DMS153 treated with DMSO at 0.1 percent for 48 hours (cell line): ENCODE results near the gene GREB1L.

Experiments used
- DNase-seq: peaks from one replicate; lab custom pipeline; 2025; ENCODE audit not compliant: unreplicated experiment; lab: John Stamatoyannopoulos, UW

Gene GREB1L

DNA sequence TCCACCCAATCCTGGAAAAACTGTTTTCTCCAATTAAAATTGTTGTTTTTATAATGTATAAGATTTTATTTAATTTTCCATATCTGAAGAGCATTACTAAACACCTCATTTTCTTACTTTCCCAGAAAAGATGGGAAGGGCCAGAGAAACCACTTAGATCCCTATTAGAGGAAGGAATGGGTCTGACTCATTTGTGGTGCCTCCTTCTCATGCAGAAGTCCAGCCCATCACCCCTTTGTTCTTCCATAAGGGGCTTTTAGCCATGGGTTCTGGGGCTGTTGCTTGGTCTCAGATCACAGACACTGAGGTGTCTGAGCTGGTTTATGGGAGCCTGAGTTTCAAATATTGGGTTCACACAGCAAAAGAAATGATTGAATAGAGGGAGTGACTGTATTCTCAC is 206.3 kb downstream of the GREB1L start:
- no peak for DNase-seq

DNA sequence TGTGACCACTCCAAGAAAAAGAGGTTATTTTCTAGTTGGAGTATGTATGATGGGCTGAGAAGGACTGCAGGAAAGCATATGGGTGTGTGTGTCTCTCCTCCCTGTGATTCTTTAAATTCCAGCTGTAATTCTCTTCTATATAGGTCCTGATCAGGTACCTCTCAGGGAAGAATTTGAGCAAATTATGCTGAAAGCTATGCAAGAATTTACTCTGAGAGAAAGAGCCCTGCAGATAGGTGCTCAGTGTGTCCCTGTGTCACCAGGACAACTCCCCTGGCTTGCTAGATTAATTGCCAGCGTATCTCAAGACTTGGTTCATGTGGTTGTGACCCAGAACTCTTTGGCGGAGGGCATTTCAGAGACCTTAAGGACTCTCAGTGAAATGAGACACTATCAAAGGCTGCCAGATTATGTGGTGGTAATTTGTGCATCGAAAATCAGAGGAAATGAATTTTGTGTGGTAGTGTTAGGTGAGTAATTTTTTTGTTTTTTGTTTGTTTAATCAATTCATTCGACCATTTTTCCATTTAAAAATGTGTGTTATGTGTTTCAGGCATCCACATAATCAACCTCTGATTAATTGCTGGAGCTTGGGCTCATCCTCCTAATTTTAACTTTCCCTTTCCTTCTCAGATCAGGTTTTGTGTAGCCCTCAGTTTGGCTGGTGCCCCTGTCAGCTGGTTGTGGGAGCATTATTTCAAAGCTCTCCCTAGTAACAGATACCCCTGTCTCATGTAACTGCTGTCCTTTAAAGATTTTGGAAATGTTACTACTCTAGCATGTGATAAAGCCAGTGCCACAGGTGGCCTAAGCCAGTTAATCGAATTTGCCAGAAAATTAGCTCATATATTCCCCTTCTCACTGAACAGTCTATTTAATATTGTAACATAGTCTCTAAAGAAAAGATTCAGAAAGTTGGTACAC is 207.6 kb downstream of the GREB1L start:
- no peak for DNase-seq

DNA sequence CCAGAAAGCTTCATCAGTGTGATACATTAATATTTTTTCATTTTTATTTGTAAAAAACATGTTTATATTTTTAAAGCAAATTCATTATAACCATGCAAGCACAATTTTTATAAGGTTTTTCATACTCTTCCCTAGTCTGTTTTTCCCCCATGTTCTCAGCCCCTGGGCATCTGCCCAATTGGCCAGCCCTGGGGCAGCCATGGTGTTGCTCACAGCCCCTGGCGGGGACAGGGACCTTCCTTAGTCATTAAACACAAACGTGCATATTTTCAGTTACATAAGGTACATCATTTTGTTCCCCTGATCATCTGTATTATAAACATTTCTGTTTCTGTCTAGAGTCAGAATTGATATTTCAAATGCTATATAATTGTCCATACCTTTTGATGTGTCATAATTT is 208.5 kb downstream of the GREB1L start:
- no peak for DNase-seq

DNA sequence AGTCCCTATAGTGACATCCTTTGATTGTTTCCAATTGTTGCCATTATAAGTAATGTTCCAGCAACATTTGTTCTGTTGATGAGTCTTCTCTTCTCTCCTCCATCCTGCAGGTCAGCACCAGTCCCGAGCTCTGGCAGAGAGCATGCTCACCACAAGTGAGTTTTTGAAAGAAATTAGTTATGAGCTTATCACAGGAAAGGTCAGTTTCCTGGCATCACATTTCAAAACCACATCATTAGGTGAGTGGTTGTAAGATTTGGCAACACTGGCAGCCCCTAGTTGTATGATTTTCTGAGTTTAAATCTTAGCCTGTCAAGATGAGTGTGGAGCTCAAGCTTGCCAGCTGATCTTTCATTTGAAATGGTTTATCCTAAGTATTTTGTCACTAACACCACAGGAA is 208.9 kb downstream of the GREB1L start:
- DNase-seq, result no peak

DNA sequence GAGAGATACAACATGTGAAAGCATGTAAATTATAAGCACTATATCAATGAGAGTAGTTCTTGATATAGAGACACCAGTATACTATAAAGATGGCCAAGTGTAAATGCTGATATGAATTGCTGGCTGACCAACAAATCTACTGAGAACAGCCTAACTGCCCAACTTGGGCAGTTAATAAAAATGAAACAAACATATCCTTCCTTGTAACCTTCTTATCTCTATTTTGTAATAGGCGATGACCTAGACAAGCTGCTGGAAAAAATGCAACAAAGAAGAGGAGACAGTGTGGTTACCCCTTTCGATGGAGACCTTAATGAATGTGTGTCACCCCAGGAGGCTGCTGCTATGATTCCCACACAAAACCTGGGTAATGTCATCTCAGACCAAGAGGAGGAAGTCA is 209.8 kb downstream of the GREB1L start:
- DNase-seq, result no peak

DNA sequence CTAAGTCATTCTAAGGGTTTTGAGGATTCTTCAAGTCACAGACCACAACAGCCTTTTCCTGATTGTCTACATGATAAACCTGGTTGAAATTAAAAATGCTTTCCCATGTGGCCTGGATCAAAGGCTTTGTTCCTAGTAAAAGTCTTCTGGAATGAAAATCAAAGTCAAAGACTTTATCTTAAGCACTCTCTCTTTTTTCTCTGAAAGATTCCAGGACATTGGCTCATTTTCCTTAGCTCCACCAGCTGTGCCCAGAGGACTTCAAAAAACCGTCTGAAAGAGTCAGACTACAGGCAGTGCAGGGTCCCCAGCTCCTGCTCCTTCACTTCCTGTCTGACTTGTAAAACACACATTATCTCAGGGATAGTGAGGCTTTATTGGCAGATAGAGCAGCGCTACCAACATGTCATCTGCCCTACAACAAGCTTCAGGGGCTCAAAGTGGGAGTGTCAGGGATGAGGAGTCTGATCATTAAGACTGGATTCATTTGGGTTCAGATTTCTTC is 210.3 kb downstream of the GREB1L start:
- DNase-seq, result no peak

DNA sequence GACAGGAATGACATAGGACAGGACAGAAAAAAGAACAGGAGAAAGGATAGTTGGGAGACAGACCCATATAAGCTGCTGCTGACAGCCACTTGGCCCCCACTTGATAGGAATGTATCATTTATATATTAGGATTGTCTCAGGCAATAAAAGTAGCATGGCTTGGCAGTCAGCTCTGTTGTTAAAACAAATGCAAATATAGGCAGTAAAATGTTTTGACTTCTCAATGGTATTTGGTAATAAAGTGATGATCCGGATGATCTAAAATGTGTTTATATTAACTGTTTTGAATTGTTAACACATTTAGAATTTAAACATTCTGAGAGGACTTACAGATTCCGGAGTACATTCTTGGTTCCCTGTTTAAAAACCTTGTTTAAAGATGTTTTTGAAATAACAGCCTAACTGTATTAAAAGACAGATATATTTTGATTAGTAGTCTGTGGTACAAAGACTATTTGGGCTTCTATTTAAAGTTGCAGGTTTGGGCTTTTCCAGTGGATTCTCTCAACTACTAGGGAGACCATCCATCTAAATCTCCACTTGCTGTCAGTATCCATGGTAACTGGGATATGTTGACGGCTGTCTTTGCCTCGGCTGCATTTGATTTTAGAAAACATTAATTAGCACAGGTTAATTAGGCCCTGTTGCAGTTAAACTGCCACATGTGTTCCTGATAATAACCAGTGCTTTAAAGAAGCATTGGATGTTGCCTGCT is 210.9 kb downstream of the GREB1L start:
- no peak for DNase-seq

DNA sequence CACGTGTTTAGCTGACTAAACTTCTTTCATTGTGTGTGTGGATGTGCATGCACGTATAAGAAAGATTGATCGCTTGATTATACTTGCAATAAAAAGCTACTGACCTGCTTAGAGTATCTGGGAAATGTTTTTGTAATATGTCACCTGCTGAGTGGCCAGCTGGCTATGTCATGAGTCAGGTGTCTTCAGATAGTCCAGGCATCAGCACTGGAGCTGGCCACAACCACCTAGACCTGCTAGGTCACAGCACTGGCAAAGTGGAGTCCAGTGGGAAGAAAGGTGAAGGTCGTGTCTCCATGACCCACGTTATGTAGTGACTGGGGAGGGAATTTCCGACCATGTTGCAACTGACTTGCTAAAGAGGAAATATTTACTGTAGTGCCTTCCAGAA is 211.5 kb downstream of the GREB1L start:
- DNase-seq, result no peak

DNA sequence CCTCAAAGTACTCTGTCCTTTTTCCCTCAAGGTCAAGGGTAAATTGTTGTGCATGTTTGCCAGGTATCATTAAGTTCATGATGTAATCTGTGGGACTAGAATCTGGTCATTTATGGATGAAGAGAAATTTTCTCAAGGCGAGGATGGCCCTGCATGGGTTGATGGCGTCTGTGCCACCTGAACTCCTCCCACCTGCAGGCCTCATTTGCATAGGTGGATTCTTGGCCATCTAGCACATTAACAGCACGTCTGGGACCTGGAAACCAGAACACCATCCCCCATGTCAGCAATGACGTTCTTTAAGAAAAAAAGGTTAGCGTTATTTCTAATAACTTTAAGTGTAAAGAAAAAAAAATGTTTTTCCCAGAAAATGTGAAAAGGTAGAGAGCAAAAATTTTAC is 212.7 kb downstream of the GREB1L start:
- no peak for DNase-seq

DNA sequence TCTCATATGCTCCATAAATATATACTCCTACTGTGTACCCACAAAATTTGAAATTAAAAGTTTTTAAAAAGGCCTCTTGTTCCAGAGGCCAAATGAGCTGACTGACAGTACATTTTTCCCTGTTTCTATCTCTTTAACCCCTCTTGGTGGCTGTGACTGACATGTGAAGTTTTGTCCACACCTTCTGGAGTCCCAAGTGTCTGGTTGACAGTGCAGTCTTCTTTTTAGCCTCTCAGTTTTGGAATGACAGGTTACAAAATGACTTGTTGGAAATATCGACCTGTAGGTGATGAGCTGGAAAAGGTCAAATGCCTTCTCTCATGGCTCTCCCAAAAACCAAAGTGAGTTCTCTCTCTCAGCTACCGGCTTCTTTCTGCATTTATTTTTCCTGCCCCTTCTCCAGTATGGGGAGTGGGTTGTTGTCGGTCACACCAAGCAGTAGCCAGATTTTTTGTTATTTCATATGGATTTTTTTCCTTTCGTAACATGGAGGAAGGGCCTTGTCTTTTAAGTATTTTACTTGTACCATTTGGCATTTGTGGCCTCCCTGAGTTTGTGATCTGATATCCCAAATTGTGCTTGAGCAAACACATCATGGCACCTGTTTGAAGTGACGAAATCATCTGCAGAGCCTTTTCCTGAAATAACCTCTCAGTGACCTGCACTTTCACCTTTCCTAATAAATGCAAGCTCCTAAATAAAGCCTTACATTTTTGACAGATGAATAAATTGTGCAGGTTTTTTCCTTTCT is 214.6 kb downstream of the GREB1L start:
- no peak for DNase-seq

DNA sequence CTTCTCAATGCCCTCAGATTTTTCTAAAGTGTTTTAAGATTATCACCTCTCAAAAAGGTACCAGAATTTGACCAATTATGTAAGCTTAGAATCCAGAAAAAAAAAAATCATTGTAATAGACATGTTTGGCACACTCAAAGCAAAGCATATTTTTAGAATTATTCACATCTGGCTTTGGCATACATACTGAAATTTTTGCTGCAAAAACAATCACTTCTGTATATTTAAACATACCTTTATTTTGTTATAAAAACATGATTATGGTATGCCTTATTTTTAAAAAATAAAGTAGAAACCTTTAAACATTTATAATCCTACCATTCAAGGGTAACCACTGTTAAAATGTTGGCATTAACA is 215.1 kb downstream of the GREB1L start:
- no peak for DNase-seq

DNA sequence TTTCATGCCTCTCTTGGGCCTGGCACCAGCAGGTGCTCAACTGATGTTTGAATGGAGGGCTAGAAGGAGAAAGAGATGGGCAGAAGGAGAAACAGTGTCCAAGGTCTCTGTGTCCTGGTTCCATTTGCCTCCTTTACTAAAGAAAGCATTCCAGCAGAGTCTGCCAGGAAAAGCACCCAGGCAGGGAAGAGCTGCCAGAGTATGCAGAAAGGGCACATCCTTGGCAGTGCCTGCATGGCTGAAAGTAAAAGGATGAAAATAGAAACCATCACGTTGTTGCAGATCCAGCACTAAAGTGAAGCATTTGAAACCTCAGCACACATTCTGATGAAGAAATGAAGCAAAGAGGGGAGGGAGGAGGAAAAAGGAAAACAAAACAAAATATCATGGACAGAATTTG is 216.3 kb downstream of the GREB1L start:
- DNase-seq, result no peak

DNA sequence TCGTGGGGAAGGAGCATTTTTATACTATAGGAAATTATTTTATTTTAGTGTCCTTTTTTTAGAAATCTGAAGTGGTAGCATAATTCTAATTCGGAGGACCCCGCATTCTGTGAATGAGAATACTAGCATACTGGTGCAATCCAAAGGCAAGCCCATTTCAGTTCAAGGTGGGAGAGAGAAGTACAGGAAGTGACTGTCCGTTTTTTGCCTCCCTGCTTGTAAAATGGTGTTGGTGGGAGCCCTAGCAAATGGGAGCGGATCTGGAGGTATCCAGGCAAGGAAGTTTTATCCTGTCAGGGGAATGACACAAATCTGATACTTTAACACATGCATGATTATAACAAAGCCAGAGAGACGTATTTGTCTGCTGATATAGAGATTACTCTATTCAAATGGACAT is 216.8 kb downstream of the GREB1L start:
- DNase-seq, result no peak

DNA sequence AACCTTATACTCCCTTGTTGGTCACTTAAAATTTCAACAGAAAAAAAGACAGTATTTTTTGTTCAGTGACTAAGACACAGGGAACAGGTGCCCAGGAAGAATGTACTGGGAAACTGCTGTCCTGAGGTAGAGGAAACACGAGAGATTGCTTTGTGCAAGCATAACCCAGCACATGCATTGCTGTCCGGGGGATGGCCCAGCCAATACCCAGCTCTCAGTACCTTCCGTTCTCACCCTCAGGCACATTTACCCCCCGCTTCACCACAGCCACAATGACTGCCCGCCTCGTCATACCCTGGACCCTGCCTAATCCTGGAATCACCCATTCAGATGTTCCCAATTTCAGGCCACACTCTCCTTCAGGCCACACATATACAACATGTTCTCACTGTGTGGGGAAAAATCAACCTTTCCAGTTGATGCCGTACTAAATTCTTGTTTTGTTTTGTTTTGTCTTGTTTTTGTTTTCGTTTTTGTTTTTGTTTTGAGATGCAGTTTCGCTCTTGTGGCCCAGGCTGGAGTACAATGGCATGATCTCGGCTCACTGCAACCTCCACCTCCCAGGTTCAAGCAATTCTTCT is 217.8 kb downstream of the GREB1L start:
- no peak for DNase-seq

DNA sequence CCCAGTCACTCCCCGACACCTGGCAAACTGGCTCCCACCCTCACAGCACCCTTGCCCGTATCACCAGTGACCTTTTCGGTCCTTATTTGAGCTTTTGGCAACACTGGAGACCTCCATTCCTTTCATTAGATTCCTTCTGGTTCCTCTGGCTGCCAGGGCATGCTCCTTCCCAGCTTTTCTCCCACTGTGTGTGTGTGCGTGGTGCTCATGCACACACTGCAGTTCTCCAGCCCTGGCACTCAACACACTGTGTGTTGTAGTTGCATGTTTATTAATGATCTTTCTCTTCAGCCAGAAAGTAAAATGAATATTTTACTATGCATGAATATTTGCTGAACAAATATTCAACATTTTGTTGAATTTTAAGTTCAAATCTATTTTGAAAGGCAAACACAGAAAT is 219.4 kb downstream of the GREB1L start:
- DNase-seq, result no peak

DNA sequence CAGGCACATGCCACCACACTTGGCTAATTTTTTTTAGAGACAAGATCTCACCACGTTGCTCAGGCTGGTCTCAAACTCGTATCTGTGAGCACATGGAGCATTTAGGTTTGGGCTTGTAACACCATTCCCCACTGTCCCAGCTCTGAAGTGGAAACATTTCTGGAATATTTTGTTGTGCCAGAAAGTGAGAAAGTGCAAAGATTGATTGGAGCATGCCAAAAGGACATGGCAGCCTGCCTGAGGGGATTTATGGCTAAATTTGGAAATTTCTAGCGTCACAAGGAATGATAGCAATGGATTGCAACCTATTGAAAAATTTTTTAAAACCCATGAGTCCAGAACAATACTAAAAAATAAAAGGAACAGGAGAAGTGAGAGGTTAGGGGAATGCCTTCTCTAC is 221.7 kb downstream of the GREB1L start:
- no peak for DNase-seq

DNA sequence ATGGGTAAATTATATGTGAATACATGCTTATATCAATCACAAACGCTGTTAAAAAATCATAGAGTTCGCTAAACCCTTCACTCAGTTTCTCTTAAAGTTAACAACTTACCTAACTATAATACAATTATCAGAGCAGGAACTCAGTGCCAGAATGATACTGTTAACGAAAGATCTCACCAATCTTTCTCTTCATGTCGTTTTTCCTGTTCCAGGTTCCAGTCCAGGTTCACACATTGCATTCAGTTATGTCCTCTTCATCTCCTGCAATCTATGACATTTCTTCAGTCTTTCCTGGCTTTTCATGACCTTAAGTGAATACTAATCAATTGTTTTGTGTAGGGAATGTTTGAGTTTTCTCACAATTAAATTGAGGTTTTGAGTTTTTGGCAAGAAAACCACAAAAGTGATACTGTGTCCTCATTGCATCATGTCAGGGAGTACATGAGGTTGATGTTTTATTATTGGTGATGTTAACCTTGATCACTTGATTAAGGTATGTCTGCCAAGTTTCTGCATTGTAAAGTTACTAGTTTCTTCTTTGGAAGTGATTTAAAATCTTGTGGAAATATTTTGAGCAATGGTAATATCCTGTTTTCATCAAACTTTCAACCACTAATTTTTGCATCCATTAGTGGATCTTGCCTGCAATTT is 226.6 kb downstream of the GREB1L start:
- no peak for DNase-seq

DNA sequence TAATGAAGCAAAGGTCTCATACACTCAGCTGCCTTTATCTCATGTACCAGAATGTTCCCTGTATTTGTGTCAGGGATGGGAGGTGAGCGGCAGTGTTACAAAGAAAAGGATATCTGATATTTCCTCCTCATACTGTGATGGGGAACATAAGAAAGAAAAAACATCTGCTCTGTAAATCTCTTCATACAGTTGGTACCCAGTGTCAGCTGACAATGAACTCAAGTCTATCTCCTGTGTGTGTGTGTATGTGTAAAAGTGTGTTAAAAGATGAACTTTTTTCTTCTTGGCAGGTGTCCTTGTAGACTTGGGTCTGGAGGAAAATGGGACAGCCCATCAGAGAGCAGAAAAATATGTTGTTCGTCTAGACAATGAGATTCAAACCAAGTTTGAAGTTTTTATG is 230.7 kb downstream of the GREB1L start:
- DNase-seq, result no peak

DNA sequence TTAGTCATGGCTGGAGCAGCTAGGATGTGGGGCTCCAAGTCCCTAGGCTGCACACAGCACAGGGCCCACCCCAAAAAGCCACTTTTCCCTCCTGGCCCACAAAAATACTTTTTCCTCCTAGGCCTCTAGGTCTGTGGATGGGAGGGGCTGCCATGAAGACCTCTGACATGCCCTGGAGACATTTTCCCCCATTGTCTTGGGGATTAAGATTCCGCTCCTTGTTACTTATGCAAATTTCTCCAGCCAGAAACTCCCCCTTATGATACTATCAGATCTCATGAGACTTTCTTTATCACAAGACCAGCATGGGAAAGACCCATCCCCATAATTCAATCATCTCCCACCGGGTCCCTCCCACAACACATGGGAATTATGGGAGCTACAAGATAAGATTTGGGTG is 232.6 kb downstream of the GREB1L start:
- no peak for DNase-seq

DNA sequence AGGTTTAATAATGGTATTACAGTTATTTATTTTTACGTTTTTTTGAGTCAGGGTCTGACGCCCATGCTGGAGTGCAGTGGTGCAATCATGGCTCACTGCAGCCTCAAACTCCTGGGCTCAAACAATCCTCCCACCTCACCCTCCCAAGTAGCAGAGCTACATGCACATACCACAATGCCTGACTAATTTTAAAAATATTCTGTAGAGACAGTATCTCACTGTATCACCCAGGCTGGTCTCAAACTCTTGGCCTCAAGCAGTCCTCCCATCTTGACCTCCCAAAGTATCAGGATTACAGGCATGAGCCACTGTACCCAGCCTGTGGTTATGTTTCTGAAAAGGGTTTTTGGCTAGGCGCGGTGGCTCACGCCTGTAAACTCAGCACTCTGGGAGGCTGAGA is 237.7 kb downstream of the GREB1L start:
- no peak for DNase-seq

DNA sequence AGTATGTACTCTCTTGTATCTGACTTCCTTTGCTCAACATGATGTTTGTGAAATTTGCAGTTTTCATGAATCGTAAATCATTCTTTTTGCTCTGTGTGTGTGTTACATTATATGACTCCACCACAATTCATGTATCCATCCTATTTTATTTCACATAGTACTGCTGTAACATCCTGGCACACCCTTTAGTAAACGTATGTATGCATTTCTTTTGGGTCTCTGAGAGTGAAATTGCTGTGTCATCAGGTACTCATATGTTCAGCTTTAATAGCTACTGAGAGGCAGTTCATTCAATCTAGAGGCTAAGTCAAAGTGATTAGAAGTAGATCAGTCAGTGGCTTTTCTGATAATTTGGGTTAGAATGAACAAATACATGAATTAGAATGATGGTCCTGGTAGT is 239.7 kb downstream of the GREB1L start:
- DNase-seq, result no peak
